T-helper 9 cell (primary cell): ENCODE data around the gene TGFBI.

Experiments used
- DNase-seq: peaks from one replicate; pipeline ENCODE4 v3.0.0-alpha.2; 2020

Gene TGFBI

GRCh38 chr5:136098176-136098575, 69.4 kb downstream of the TGFBI start:
- no peak for DNase-seq

GRCh38 chr5:136099870-136100269, 71.1 kb downstream of the TGFBI start:
- DNase-seq, result no peak

DNA sequence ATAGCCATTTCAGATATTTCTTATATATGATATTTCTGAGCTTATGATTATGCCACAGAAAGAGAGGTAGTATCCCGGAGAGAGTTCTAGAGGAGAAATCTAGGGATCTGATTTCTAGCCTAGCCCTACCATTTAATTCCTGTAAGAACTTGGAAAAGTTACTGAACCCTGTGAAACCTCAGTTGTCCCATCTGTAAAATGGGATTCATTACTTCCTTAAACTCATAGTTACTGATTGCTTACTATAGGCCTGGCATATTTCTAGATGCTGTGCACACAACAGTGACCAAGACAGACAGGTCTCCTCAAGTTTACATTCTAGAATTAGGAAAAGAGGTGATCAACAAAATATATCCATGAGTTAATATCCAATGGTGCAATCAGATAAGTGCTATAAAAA, 73.1 kb downstream of the TGFBI start:
- DNase-seq, result no peak

DNA sequence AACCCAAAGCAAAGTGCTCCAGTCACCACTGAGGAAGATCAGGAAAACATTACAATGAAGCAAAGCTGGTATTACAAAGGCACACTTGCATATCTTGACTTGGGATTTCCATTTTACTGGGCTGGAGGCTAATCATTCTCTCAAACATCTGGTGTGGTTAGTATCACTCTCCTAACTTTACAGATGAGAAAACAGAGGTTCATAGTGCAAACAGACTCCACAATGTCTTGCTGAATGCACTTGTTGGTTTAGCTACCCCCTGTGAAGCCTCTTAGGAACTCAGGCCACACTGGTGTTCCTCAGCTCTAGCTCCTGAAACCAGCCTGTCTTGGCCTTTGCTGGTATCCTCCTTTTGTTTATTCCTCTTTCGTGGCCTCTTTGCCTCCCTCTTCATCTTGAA, 74.3 kb downstream of the TGFBI start:
- no peak for DNase-seq

DNA sequence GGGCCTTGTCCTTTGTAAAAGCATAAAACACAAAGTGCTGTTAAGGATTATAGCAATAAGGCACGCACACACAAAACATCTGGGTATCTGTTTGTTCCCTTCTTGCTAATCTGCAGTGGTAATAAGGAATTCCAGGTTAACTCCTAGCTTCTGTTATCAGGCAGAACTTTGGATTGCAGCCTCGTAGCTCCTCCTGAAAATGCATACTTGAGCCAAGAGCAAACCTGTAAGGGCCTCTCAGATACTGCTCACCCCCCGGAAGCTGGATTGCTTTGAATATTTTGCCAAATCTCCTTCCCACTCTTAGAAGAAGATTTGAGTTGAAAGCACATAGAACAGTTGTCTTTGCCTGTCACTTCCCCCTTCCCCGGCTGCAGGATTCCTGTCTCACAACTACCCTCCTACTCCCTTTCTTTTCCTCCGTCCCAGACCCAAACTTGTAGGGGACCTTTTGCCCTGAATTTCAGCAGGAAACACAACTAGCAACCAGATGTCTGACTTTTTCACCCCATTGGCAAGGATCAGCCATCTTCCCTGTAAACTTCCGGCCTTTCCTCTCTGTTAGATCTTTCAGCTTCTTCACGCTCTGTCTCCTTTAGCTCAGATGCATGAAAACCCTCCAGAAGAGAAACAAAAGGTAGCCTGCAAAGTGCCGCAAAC, 75.6 kb downstream of the TGFBI start:
- no peak for DNase-seq

DNA sequence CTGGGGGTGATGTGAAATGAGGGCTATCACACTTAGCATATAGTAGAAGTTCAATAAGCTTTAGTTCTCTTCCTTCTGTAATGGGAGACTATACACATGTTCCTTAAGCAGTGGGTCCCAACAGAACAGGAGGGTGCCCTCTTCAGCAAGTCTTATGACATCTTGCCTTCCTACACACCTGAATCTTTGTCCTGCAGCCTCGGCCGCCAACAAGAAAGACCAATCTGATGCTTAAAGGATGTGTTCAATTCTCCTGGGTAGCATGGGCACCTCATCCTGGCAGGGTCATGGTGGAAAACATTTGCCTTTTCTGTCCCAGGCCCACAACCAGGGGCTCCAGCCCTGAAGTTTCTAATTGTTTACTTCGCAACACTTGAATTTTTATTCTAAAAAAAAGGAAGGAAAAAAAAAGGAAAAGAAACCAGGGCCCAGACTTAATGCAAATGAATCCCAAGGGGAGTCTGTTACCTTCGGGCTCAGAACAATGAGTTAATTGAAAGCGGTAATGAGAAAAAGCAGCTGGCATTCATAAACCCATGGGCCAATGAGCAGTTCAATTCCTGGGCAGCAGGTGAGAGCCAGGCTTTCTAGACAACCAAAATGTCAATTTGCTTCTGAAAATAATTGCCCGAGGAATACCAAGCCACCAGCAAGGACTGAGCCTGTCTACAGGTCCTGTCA, 77.7 kb downstream of the TGFBI start:
- no peak for DNase-seq

DNA sequence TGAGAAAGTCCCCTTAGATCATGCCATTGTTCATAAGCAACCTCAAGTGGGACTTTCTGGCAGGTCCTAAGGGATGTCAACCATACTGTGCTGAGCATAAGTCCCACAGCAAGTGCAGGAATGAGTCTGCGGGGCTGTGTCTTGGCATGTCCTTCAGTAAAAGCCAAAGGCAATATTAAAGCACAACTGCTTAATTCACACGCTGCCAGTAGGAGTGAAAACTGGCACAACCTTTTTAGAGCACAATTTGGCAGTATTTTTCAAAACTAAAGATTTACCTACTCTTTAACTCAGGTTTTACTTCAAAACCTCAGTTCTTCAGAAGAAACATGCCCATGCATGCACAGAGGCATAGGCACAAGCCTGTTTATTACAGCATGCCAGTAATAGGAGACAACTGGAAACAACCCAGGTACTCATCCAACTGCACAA, 79.4 kb downstream of the TGFBI start:
- no peak for DNase-seq

DNA sequence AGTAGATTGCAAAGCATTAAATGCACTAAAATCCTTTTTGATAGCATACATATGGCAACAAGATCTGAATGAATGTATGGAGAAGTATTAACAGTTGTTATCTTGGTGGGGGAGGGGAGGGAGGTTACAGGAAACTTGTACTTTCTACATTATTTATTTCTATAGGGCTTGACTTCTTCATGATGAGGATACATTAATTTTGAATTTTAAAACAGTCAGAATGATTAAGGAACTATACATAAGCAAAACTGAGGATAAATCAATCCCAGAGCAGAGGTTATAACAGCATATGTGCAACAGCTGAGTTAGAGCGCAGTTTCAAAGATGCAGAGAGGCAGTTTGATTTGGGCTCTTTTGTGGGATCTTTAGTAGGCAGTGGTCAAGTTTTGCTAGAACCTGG, 80.0 kb downstream of the TGFBI start:
- DNase-seq, result no peak

GRCh38 chr5:136109453-136110135, 80.8 kb downstream of the TGFBI start:
- DNase-seq, result no peak
